Right renal cortex interstitium (tissue), 3 donors: ENCODE data around the gene EHMT1. TPM values are rescaled to one million over a fixed set of nuclear protein-coding genes. Genes with fewer than 3 reads are reported as not detected.

ENCODE experiments used
- DNase-seq, 3 donors: peaks; one replicate each; pipeline ENCODE4 v3.0.0-alpha.2; 2013; ENCODE audit warnings: low read depth in 3 of 3, low spot score in 2 of 3
- polyA plus RNA-seq, 3 donors: library from polyadenylated mRNA; unstranded; fragments of 120-200 nt; gene quantifications; one replicate each; pipeline ENCODE4 v1.2.1, GENCODE V29; 2013; ENCODE audit not compliant: insufficient read length in 3 of 3

The EHMT1 gene
- polyA plus RNA-seq, result 10 to 100 TPM; 68.5 to 72.0 (median 70.1) TPM

- DNase-seq, result peak in 2 of 3 donors; percentile 72 to 75
These were observed at the start of gene EHMT1 for GRCh38 chr9:137618105-137619067. TSS of gene EHMT1 (plus strand) at chr9:137619005. CDS start at chr9:137619029, 24 bp downstream.

- no peak for DNase-seq
These were observed 49.1 kb upstream of the EHMT1 start for GRCh38 chr9:137569609-137570203.

GRCh38 chr9:137570566-137570965 lies 48.2 kb upstream of the EHMT1 start:
- no peak for DNase-seq

DNA sequence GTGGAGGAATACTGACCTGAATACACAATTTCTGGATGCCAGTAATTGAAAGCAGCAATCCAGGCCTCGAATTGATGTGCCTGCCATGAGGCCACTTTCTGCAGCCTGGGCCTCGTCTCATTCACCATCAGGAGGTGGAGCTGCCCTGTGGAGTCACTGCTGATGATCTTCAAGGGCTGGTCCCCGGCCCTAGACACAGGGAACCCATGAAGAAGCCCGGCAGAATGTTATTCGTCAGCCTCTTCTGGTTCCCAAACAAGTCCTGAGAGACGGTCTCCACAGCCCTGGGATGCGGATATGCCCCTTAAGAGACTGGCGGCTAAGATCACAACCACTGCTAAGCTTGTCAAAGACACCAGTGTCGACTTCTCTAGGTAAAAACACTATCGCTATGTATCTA lies 44.6 kb upstream of the EHMT1 start:
- DNase-seq, result no peak

DNA sequence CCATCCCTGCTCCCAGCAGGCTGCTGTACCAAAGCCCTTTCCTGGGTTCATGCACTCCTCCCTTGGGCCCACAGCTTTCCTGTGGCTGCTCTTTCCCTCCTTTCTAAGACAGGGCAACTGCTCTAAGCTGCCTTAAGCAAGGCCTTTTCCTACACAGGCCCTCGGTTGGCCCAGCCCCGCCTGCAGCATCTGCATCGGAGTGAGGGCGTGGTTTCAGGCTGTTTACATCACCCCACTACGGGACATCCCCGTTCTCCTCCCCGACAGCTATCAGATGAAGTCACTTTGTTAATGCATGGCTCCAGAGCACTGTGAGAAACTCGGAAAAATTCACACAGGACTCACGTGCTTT lies 43.5 kb upstream of the EHMT1 start:
- DNase-seq, result no peak

- DNase-seq, result no peak
These were observed 42.9 kb upstream of the EHMT1 start for GRCh38 chr9:137575716-137576411.

- DNase-seq, result peak; percentile 80 to 88 (median 81)
These were observed 40.1 kb upstream of the EHMT1 start, which contains the start of gene DPH7 for GRCh38 chr9:137578518-137579258. TSS of gene DPH7 (minus strand) at chr9:137578925. CDS start at chr9:137578777, 148 bp downstream.

DNA sequence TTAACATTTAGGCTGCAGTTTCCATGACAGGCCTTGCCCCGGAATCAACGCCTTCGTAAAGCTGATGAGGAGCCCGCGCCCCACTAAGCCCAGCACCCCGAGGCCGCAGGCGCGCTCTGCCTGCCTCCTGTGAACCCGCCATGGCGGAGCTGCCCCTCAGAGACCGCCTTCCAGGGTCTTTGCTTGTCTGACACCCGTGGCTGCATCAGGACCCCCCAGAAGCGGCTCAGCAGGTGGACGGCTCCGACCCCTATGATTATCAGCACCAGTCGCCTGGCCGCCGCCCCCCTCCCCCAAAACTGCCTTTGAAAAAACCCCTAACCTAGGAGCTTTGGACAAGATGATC lies 39.6 kb upstream of the EHMT1 start:
- no peak for DNase-seq

- DNase-seq, result no peak
These were observed 38.4 kb upstream of the EHMT1 start for GRCh38 chr9:137580209-137580953.

GRCh38 chr9:137580954-137581322 lies 37.9 kb upstream of the EHMT1 start:
- DNase-seq, result no peak

GRCh38 chr9:137581361-137582285 lies 37.2 kb upstream of the EHMT1 start:
- no peak for DNase-seq

DNA sequence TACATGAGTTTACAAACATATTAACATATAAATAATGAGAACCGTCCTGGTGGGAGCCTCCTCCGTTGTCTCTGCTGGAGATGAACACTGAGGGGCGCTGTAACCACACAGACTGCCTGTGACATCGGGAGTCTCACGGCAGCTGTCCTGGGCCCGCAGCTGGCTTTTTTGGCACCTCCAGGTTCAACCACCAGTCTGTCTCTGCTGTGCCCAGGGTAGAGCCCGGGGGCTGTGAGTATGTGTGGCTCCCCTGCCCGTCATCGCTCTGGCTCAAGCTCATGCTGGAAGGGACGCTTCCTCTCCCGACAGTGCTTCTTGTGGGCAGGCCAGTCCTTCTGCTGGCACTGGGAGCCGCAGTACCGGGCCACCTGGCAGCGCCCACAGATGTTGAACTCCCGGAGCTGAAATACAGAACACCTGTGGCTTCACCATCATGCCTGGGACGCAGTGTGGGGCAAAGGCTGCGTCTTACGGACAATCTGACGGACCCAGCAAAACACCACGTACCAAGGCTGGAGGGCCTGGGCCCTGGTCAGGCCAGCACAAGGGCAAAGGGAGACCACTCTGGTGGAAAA lies 36.4 kb upstream of the EHMT1 start:
- no peak for DNase-seq

DNA sequence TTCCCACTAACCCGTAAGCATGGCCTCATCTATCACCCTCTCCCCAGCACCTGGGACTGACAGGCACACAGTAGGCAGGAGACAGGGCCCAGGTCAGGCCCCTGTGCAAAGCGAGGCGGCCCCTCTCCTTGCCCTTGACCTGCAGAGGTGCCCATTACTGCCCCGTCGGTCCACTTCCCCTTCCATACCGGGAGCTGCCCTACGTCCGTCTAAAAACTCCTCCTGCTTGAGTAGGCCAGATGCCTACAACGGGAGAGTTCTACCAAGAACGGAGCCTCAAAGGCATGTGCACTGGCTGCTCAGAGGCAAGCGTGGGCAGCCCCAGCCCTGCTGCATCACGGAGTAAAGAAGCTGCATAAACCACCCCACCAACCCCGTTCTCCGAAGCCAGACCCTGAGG lies 35.5 kb upstream of the EHMT1 start:
- DNase-seq, result no peak

- DNase-seq, result no peak
These were observed 34.8 kb upstream of the EHMT1 start for GRCh38 chr9:137583957-137584356.

GRCh38 chr9:137586854-137587253 lies 32.0 kb upstream of the EHMT1 start:
- no peak for DNase-seq

DNA sequence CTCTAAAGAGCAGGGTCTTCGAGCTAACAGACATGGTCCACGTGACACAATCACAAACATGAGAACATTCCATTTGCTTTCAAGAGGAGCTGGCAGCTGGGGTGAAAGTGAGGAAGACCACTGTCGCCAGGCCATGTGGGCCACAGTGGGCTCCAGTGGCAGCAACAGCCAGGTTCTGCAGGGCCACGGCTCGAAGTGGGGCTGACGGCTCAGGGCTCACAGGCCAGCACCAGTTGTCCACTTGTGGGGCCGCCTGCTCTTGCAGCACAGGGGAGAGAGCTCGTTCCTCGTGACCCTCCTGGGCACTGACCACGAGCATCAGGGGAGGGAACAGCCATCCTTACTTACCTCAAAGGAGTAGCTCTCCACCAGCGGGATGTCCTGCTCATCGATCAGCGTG lies 30.5 kb upstream of the EHMT1 start:
- no peak for DNase-seq

DNA sequence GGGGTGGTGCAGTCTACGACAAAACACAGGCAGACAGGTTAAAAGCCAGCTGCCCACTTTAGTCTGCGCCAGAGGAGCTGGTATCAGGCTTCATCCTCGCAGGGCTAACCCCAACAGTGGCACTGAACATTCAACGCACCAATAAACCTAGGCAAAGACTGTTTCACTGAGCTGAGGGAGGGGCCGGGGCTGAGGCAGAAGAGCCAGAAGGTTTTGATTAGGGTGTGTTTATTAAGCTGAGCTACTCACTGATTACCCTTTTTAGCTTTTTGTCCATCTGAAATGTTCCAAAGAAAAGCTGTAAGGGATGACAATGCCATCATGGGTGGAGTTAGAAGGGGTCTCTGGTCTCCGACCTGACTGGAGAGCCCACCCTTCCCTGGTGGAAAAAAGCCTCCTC lies 29.9 kb upstream of the EHMT1 start:
- no peak for DNase-seq

DNA sequence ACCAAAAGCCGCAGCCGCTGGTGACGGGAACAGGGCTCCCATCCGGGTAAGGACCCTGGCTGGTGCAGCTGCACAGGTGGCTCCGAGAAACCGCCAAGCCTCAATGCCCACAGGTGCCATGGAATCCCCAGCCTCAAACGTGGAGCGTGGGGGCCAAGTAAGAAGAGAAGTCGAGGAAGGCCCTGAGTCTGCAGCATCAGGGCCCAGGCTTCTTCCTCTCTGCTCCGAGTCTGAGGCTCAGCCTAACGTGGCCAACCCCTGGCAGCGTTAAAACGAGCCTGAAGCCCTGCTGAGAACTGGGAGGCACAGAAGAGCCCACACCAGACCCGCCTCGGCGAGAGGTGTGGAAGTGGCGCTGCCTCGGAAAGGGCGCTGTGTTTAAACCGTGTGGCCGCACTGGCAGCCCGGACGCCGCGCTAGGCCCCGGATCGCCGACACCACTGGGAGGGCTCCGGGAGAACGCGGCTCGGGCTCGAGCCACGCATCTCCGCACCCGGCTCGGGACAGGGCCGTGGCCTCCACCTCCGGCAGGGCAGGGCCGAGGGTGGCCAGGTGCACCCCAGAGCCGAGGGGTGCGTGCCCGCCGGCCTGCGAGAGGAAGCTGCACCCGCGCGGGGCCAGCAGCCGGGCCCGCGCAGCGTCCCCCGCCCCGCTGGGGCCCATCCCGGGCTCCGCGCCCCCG lies 29.2 kb upstream of the EHMT1 start:
- DNase-seq, result no peak
